HT1080 (cell line): ENCODE data around the gene PLXDC2. TPM values are rescaled to one million over a fixed set of nuclear protein-coding genes. Genes with fewer than 3 reads are reported as not detected.

ENCODE experiments used
- DNase-seq: peaks from one replicate; pipeline ENCODE4 v3.0.0-alpha.2; 2015; ENCODE audit warnings: low read depth
- total RNA-seq: library from RNA; depleted of rRNA; stranded (reverse); fragments of >200 nt; shearing (Covaris generic); gene quantifications from 2 replicates; pipeline ENCODE4 v1.2.3, GENCODE V29; 2014

PLXDC2 gene
- total RNA-seq, 1 experiment from 2014 or later, result 0.48 TPM

- no peak for DNase-seq
Measured at GRCh38 chr10:19935176-19935575, 118.9 kb downstream of the PLXDC2 start.

GRCh38 chr10:19936289-19936688, 120.1 kb downstream of the PLXDC2 start:
- DNase-seq, result no peak

GRCh38 chr10:19937989-19938388, 121.8 kb downstream of the PLXDC2 start:
- DNase-seq, result no peak

GRCh38 chr10:19941206-19941880, 125.1 kb downstream of the PLXDC2 start:
- no peak for DNase-seq

GRCh38 chr10:19944911-19945663, 128.9 kb downstream of the PLXDC2 start:
- DNase-seq, result no peak

GRCh38 chr10:19946245-19946644, 130.0 kb downstream of the PLXDC2 start:
- DNase-seq, result no peak

- no peak for DNase-seq
Measured at GRCh38 chr10:19946791-19947190, 130.6 kb downstream of the PLXDC2 start.

GRCh38 chr10:19947215-19947614, 131.0 kb downstream of the PLXDC2 start:
- no peak for DNase-seq

GRCh38 chr10:19947656-19948055, 131.4 kb downstream of the PLXDC2 start:
- no peak for DNase-seq

GRCh38 chr10:19952224-19953010, 136.2 kb downstream of the PLXDC2 start:
- no peak for DNase-seq

GRCh38 chr10:19954601-19955000, 138.4 kb downstream of the PLXDC2 start:
- no peak for DNase-seq

GRCh38 chr10:19956516-19957032, 140.3 kb downstream of the PLXDC2 start:
- DNase-seq, result no peak

- DNase-seq, result no peak
Measured at GRCh38 chr10:19958787-19959186, 142.6 kb downstream of the PLXDC2 start.

GRCh38 chr10:19961076-19962053, 145.1 kb downstream of the PLXDC2 start:
- DNase-seq, result no peak

- no peak for DNase-seq
Measured at GRCh38 chr10:19964625-19965024, 148.4 kb downstream of the PLXDC2 start.

GRCh38 chr10:19966751-19967150, 150.5 kb downstream of the PLXDC2 start:
- DNase-seq, result no peak

GRCh38 chr10:19967981-19968380, 151.7 kb downstream of the PLXDC2 start:
- DNase-seq, result no peak

- no peak for DNase-seq
Measured at GRCh38 chr10:19968745-19969144, 152.5 kb downstream of the PLXDC2 start.

GRCh38 chr10:19970256-19970655, 154.0 kb downstream of the PLXDC2 start:
- DNase-seq, result no peak

- no peak for DNase-seq
Measured at GRCh38 chr10:19970717-19971116, 154.5 kb downstream of the PLXDC2 start.
